ENCODE data around the gene GLCE.
A peak's percentile ranks its signal among the peaks of the same experiment; 100 is the strongest.

The GLCE gene

GRCh38 chr15:69156736-69157381 is 3.6 kb upstream of the GLCE start:
- no peak for TF ChIP-seq CTCF (IDR thresholded peaks at IDR 0.05; ENCODE audit: unreplicated experiment in 3 of 3)
- peaks cover 10% of the 10 kb centered on the region for H3K4me1 Mint-ChIP-seq

GRCh38 chr15:69158201-69158842 is 2.1 kb upstream of the GLCE start:
- no peak for TF ChIP-seq CTCF (IDR thresholded peaks at IDR 0.05; ENCODE audit: unreplicated experiment in 3 of 3)
- Mint-ChIP-seq H3K4me1 (peaks cover 16% of the 10 kb centered on the region), H3K4me3 (peak overlapping the region; percentile 67 to 72 (median 69)), H3K27me3 (ENCODE audit: low read depth) (no peaks in the 10 kb centered on the region), H3K9me3 (no peaks in the 10 kb centered on the region), H3K36me3 (ENCODE audit: low read depth) (no peaks in the 10 kb centered on the region), H3K27ac (peak overlapping the region in 2 of 3 experiments; percentile 5)

More at GRCh38 chr15:69156736-69157381, 3.6 kb upstream of the GLCE start:
- Mint-ChIP-seq H3K36me3 (ENCODE audit: low read depth) (no peaks in the 10 kb centered on the region), H3K4me3 (peak overlapping the region in 1 of 3 experiments; percentile 28), H3K27ac (no peak overlapping the region), H3K27me3 (ENCODE audit: low read depth) (no peaks in the 10 kb centered on the region), H3K9me3 (no peaks in the 10 kb centered on the region)

GRCh38 chr15:69158843-69159240 is 1.6 kb upstream of the GLCE start:
- no peaks in the 10 kb centered on the region for H3K9me3 Mint-ChIP-seq
- no peaks in the 10 kb centered on the region for H3K27me3 Mint-ChIP-seq (ENCODE audit: low read depth)
- peak overlapping the region; percentile 72 to 98 (median 78) for H3K4me3 Mint-ChIP-seq
- TF ChIP-seq CTCF (IDR thresholded peaks at IDR 0.05; ENCODE audit: unreplicated experiment in 3 of 3): no peak
- peak overlapping the region in 2 of 3 experiments; percentile 21 to 58 for H3K27ac Mint-ChIP-seq
- no peaks in the 10 kb centered on the region for H3K36me3 Mint-ChIP-seq (ENCODE audit: low read depth)
- H3K4me1 Mint-ChIP-seq: peaks cover 16% of the 10 kb centered on the region

GRCh38 chr15:69159805-69160140 is 662 bp upstream of the GLCE start:
- Mint-ChIP-seq H3K4me3 (peak overlapping the region; percentile 98 to 100 (median 99)), H3K27me3 (ENCODE audit: low read depth) (no peaks in the 10 kb centered on the region), H3K4me1 (peaks cover 13% of the 10 kb centered on the region), H3K27ac (peak overlapping the region; percentile 71 to 88 (median 86)), H3K9me3 (no peaks in the 10 kb centered on the region), H3K36me3 (ENCODE audit: low read depth) (no peaks in the 10 kb centered on the region)
- no peak for TF ChIP-seq CTCF (IDR thresholded peaks at IDR 0.05; ENCODE audit: unreplicated experiment in 3 of 3)

GRCh38 chr15:69161079-69161877 is 843 bp downstream of the GLCE start:
- Mint-ChIP-seq H3K4me1 (peaks cover 11% of the 10 kb centered on the region), H3K27me3 (ENCODE audit: low read depth) (no peaks in the 10 kb centered on the region), H3K36me3 (ENCODE audit: low read depth) (no peaks in the 10 kb centered on the region), H3K9me3 (no peaks in the 10 kb centered on the region), H3K4me3 (peak overlapping the region; percentile 98 to 100 (median 99)), H3K27ac (peak overlapping the region; percentile 71 to 88 (median 86))
- no peak for TF ChIP-seq CTCF (IDR thresholded peaks at IDR 0.05; ENCODE audit: unreplicated experiment in 3 of 3)
